Epithelial cell of esophagus (primary cell): Measurements from ENCODE around the gene NRG3.

ENCODE experiments used
- DNase-seq: peaks from one replicate; pipeline ENCODE4 v3.0.0; 2010; ENCODE audit warnings: low read depth
- H3K4me3 ChIP-seq: 2 replicates; pipeline ENCODE4 v1.5.1; 2011; ENCODE audit warnings: mild to moderate bottlenecking, low read length, control low read depth
- TF ChIP-seq, protein P1 (sequence below): IDR thresholded peaks from 2 replicates; pipeline ENCODE4 v1.5.1; 2011; ENCODE audit warnings: low read depth, mild to moderate bottlenecking, low read length, control low read depth, inconsistent platforms; ENCODE audit not compliant: insufficient read depth; ENCODE audit errors: missing control alignments

NRG3 gene

GRCh38 chr10:82251222-82251906 is 376.4 kb downstream of the NRG3 start:
- TF ChIP-seq, protein P1, sequence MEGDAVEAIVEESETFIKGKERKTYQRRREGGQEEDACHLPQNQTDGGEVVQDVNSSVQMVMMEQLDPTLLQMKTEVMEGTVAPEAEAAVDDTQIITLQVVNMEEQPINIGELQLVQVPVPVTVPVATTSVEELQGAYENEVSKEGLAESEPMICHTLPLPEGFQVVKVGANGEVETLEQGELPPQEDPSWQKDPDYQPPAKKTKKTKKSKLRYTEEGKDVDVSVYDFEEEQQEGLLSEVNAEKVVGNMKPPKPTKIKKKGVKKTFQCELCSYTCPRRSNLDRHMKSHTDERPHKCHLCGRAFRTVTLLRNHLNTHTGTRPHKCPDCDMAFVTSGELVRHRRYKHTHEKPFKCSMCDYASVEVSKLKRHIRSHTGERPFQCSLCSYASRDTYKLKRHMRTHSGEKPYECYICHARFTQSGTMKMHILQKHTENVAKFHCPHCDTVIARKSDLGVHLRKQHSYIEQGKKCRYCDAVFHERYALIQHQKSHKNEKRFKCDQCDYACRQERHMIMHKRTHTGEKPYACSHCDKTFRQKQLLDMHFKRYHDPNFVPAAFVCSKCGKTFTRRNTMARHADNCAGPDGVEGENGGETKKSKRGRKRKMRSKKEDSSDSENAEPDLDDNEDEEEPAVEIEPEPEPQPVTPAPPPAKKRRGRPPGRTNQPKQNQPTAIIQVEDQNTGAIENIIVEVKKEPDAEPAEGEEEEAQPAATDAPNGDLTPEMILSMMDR = no peak
- no peak overlapping the region for H3K4me3 ChIP-seq
- no peak for DNase-seq

DNA sequence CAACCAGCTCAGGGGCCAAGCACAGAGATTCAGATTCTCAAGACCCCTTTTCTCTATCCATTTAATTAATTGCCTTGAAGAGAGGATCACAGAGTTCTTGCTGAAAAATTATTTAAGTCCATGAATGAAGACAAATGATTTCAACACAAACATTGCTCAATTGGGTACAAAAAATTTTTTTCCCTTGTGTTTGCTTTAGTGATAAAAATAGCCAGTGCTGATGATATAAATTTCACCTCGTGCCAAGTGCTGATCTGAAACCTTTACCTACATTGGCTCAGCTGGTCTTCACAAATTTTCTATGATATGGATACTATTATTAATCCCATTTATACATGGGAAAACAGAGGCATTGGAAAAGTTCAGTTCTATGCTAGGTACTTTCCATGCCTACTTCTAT is 377.1 kb downstream of the NRG3 start:
- H3K4me3 ChIP-seq = no peak overlapping the region
- TF ChIP-seq, protein P1 = no peak
- no peak for DNase-seq

DNA sequence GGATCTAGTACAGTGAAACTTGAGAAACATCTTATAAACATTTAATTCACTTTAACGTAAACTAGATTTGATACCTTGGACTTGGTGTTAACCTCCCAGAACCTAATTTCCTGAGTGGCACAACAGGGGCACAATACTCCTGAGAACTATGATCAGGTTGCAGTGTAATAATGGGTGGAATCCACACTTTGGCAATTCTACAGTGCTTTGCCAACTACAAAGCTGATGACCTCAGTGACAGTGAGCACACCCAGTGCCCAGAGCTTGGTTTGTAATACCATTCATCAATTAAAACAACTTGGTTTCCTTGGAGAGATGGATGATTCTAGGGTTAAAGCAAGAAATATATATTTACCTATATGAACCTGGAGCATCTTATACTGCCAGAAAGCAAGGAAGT is 379.2 kb downstream of the NRG3 start:
- H3K4me3 ChIP-seq = no peak overlapping the region
- no peak for DNase-seq
- TF ChIP-seq, protein P1 = no peak

DNA sequence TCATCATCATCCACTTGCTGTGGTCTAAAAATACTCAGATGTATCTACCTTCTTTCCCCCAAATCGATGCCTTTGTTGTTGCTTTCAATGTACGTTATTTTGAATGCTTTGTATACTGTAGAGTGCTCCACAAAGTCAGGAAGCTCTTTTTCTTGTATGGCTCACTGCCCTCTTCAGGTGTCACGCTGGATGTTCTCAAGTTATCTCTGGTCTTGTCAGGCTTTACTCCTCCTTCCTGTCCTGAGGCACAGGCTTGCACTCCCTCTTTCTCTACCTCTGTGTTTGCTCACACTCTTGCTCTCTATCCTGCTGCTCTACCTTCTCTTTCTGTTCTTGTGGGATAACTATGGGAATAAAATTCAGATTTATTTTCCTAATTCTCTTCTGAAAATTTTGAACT is 381.3 kb downstream of the NRG3 start:
- TF ChIP-seq, protein P1 = no peak
- H3K4me3 ChIP-seq = no peak overlapping the region
- DNase-seq = no peak

DNA sequence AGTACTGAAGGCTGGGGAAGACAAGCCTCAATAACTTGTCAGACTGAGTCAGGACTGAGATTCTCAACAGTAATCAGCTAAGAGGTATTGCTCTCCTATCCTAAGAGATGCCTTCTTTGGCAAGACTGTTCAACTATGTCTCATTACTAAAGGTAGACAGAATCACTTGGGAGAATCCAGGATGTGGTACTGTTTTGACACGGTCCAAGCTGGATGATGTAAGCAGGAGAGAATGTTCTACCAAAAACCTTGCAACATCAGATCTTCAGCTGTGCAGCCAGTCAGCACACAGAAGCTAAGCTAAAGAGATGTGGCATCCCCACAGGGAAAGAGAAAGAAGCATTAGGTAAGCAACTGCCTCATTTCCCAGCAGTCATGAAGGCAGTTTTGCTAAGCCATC is 391.4 kb downstream of the NRG3 start:
- no peak overlapping the region for H3K4me3 ChIP-seq
- TF ChIP-seq, protein P1 = no peak
- no peak for DNase-seq

- no peak for DNase-seq
Measured at GRCh38 chr10:82267014-82267413, 392.0 kb downstream of the NRG3 start.

More at GRCh38 chr10:82267014-82267413, 392.0 kb downstream of the NRG3 start:
- TF ChIP-seq, protein P1 = no peak
- H3K4me3 ChIP-seq = no peak overlapping the region
